WERI-Rb-1 (cell line): ENCODE data around the gene TBC1D16.

ENCODE experiments used
- DNase-seq: peaks from one replicate; pipeline ENCODE4 v3.0.0-alpha.2; 2020
- H3K27ac ChIP-seq: fragments of 250-450 bp; sonication (Bioruptor Pico); 2 replicates; pipeline ENCODE4 v1.5.1; 2020; ENCODE audit warnings: mild to moderate bottlenecking, moderate library complexity
- H3K27me3 ChIP-seq: fragments of 250-450 bp; sonication (Bioruptor Pico); 2 replicates; pipeline ENCODE4 v1.5.1; 2021; ENCODE audit warnings: mild to moderate bottlenecking, low read depth, moderate library complexity; ENCODE audit not compliant: insufficient read depth, severe bottlenecking
- H3K36me3 ChIP-seq: fragments of 250-450 bp; sonication (Bioruptor Pico); 2 replicates; pipeline ENCODE4 v1.5.1; 2020; ENCODE audit warnings: mild to moderate bottlenecking, moderate library complexity
- H3K4me3 ChIP-seq: 2 replicates; pipeline ENCODE4 v1.5.1; 2011; ENCODE audit warnings: low read depth, mild to moderate bottlenecking, control low read depth, low read length
- H3K9me3 ChIP-seq: fragments of 250-450 bp; sonication (Bioruptor Pico); 2 replicates; pipeline ENCODE4 v1.5.1; 2021; ENCODE audit warnings: mild to moderate bottlenecking, moderate library complexity; ENCODE audit not compliant: severe bottlenecking
- CTCF ChIP-seq: IDR thresholded peaks from 2 replicates; pipeline ENCODE4 v1.5.1; 2011; ENCODE audit warnings: low read depth, mild to moderate bottlenecking, control low read depth, inconsistent platforms, low read length

Gene TBC1D16

GRCh38 chr17:80058311-80058955 lies 22.8 kb upstream of the TBC1D16 start:
- Histone ChIP-seq H3K27ac (no peak overlapping the region), H3K27me3 (no peaks in the 10 kb centered on the region), H3K9me3 (no peaks in the 10 kb centered on the region), H3K4me3 (no peak overlapping the region), H3K36me3 (peaks cover 17% of the 10 kb centered on the region)
- no peak for DNase-seq
- TF ChIP-seq CTCF: no peak

DNA sequence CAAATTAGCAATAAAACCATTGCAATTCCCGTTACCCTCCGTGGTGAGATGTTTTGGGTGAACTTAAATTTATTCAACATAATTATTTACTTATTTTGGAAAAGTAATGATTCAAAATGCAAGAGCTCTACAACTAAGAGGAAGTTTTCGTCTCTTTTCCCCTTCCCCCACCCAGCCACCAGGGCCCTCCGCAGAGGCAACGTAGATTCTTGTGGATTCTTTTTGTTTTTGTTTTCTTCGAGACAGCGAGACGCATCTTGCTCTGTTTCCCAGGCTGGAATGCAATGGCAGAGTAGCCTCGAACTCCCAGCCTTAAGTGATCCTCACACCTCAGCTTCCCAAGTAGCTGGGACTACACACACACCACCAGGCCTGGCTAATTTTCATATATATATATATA lies 19.9 kb upstream of the TBC1D16 start:
- no peak for TF ChIP-seq CTCF
- DNase-seq: no peak
- Histone ChIP-seq H3K36me3 (peaks cover 31% of the 10 kb centered on the region), H3K4me3 (no peak overlapping the region), H3K9me3 (no peaks in the 10 kb centered on the region), H3K27ac (no peak overlapping the region), H3K27me3 (no peaks in the 10 kb centered on the region)

DNA sequence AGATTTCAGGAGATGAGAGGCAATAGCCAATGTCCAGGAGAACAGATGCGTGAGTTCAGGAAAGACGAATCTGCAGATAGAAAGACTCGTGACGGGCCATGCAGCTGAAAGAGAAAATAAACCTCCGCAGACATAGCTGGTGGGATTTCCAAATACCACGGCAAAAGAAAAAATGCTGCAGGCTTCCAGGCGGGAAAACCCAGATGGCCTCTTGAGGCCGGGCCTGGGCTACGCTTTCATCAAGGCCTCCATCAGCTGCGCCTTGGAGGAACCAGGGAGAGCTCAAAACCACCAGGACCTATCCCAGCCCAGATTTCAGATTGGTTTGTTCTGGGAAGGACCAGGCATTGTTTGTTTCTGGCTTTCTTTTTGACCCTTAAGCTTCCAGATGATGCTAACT lies 17.4 kb upstream of the TBC1D16 start:
- Histone ChIP-seq H3K27me3 (no peaks in the 10 kb centered on the region), H3K9me3 (no peaks in the 10 kb centered on the region), H3K4me3 (no peak overlapping the region), H3K36me3 (peaks cover 38% of the 10 kb centered on the region), H3K27ac (no peak overlapping the region)
- TF ChIP-seq CTCF: no peak
- DNase-seq: no peak

DNA sequence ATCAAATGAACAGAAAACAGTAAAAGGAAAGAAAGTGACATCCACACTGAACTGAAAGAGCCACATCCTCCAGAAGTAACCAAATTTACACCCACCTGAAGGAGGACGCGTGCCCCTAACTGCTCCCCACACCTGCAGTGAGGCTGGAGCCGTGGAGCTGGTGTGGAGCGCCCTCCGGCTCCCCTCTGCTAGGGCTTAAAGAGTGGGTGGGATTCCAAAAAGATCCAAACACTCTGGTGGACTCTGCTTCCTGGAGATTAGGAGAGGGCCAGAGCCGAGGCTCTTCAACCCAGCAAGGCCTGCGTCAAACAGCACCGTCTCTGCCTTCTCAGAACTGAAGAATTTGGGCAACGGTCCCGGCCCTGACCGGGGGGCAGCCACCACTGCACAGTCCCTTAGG lies 16.0 kb upstream of the TBC1D16 start:
- Histone ChIP-seq H3K27ac (no peak overlapping the region), H3K4me3 (no peak overlapping the region), H3K9me3 (no peaks in the 10 kb centered on the region), H3K27me3 (no peaks in the 10 kb centered on the region), H3K36me3 (peaks cover 41% of the 10 kb centered on the region)
- no peak for DNase-seq
- no peak for TF ChIP-seq CTCF

DNA sequence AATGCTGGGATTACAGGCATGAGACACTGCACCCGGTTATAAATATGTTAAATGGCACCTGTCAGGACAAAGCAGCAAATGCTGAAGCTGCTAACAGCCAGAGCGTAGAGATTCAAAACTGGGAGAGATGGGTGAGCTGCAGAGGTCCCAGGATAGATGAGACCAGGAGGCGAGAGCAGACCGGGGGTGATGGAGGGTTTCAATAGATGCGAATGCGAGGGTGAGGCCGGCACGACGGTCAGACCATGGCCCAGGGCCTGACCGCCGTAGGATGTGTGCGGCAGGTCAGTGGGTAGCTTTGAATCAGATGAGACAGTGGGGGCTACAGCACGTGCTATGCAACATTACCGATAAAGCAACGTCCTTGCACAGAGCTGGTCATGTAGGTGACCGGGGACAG lies 15.0 kb upstream of the TBC1D16 start:
- TF ChIP-seq CTCF: no peak
- Histone ChIP-seq H3K27ac (no peak overlapping the region), H3K27me3 (no peaks in the 10 kb centered on the region), H3K9me3 (no peaks in the 10 kb centered on the region), H3K4me3 (no peak overlapping the region), H3K36me3 (peaks cover 41% of the 10 kb centered on the region)
- no peak for DNase-seq

- Histone ChIP-seq H3K27ac (no peak overlapping the region), H3K9me3 (no peaks in the 10 kb centered on the region), H3K36me3 (peaks cover 45% of the 10 kb centered on the region), H3K27me3 (no peaks in the 10 kb centered on the region), H3K4me3 (no peak overlapping the region)
- no peak for DNase-seq
- TF ChIP-seq CTCF: no peak
These were observed 14.3 kb upstream of the TBC1D16 start for GRCh38 chr17:80049986-80050385.
